GM12875 (cell line): ENCODE measurements around the gene CD79A.

Experiments
- H3K4me3 ChIP-seq: one replicate; pipeline ENCODE4 v1.5.1; 2011; ENCODE audit warnings: low read depth, low read length, control low read depth
- TF ChIP-seq, protein P1 (sequence below): IDR thresholded peaks from 2 replicates; pipeline ENCODE4 v1.5.1; 2011; ENCODE audit warnings: low read depth, mild to moderate bottlenecking, control low read depth, inconsistent platforms, low read length, moderate library complexity, borderline replicate concordance; ENCODE audit not compliant: insufficient read depth

CD79A gene

DNA sequence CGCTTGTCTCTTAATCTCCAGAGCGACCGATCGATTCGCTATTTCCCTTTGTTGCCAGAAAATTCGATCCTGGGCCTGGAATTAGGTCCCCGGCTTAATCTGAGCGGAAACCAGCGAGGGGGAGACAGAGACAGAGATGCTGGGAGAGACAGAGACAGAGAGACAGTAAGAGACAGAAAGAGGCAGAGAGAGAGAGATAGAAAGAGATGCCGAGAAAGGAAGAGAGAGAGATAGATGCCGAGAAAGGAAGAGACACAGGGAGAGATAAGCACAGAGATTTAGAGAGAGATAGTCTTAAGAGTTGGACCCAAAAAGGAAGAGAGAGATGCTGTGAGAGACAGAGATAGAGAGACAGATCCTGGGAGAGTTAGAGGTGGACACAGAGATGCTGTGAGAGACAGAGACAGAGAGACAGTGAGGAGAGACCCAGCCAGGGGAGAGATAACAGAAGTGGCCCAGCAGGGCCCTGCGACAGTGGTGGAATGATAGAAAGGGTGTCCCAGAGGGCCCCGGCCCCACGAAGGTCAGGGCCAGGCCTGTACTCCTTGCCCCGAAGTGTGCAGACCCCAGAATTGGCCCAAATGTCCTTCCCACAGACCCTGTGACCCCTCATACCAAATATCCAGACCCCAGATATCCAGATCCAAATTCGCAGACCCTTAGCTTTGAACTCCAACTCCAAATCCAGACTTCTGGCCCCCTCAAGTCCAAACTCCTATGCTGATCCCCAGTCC lies 49.9 kb downstream of the CD79A start:
- H3K4me3 ChIP-seq, result no peak overlapping the region
- TF ChIP-seq, protein P1, sequence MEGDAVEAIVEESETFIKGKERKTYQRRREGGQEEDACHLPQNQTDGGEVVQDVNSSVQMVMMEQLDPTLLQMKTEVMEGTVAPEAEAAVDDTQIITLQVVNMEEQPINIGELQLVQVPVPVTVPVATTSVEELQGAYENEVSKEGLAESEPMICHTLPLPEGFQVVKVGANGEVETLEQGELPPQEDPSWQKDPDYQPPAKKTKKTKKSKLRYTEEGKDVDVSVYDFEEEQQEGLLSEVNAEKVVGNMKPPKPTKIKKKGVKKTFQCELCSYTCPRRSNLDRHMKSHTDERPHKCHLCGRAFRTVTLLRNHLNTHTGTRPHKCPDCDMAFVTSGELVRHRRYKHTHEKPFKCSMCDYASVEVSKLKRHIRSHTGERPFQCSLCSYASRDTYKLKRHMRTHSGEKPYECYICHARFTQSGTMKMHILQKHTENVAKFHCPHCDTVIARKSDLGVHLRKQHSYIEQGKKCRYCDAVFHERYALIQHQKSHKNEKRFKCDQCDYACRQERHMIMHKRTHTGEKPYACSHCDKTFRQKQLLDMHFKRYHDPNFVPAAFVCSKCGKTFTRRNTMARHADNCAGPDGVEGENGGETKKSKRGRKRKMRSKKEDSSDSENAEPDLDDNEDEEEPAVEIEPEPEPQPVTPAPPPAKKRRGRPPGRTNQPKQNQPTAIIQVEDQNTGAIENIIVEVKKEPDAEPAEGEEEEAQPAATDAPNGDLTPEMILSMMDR, result no peak

DNA sequence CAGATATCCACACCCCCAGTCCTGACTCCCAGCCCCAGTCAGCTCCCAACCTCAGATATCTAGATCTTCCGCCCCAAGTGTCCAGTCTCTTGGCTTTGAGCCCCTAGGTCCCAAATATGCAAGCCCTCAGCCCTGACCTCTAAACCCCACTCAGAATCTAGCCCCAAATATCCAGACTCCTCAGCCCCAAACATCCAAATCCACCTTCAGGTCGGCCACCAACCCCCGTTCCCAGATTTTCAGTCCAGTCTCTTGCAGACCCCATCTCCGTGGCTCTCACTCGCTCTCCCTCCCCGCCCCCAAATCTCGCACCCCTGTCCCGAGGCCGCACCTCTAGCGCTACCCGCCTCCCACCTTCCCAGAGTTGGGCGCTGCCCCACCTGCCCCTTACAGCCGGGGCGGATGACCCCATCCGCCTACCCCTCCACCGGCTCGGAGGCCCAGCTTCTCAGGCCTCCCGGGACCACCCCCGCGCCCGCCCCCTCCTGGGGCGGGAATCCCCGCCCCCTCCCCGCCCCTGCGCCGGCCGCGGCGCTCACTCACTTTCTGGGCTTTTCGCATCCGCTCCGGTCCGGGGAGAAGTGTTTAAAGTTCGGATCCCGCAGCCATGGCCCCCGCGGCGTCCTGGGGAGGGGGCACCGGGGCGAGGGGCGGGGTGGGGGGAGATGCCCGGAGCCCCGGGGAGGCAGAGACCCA lies 50.6 kb downstream of the CD79A start:
- H3K4me3 ChIP-seq, result peak overlapping the region; percentile 54
- TF ChIP-seq, protein P1, result no peak

DNA sequence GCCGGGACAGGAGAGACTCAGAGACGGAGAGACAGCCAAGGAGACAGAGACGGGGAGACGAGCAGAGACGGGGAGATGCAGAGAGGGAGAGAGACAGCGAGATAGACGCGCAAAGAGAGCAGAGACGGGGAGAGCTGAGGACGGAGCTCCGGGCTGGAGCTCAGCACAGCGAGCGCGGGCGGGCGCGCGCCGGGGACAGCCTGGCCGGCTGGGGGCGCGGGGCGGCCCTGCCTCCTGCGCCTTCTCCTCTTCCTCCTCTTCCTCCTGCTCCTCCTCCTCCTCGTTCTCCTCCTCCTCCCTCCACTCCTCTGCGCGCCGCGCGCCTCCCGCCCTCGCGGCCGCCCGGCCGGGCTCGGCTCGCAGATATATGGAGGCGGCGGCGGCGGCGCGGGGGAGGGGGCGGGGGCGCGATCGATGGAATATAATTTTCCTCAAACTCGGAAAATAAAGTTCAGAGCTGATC lies 51.2 kb downstream of the CD79A start, which contains the start of gene ERFL:
Gene ERFL, minus strand, starts transcription at position 229 of the 463 bp plus-strand sequence. CDS start 15,530 bp downstream, outside the sequence.
- H3K4me3 ChIP-seq, result peak within 1 kb of the TSS; percentile 54
- TF ChIP-seq, protein P1, result no peak

DNA sequence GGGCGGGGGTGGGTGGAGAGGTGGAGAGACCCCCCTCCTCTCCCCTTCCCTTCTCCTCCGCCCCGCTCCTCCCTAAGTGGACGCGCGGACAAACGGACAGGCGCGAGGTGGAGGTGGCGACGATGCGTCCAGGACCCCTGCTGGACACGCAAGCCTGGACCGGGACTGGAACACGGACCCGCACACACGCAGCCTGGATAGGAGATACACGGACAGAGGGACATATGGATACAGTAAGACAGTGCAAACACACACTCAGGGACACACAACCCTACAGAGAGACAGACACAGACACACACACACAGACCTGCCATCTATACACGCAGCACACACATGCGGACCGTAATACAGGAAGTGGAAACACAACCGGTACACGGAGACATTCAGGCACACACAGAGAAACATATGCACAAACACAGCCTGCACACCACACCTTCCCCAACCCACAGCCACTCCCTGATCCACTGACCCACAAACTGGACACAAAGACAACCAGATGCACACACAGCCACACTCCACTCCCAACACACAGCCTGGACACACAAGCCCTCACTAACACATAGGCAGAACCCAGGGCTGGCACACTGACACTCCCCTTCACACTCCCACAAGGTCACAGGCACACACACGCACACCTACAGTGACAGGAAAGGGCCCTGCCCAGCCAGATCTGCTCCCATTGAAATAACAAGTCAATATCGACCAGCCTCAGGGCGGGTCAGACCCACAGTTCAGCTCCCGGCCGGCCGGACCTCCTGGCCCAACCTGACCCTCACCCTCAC lies 51.9 kb downstream of the CD79A start:
- TF ChIP-seq, protein P1, result peak; percentile 24; the same call in 1 of the 2 replicates
- H3K4me3 ChIP-seq, result peak overlapping the region; percentile 54

DNA sequence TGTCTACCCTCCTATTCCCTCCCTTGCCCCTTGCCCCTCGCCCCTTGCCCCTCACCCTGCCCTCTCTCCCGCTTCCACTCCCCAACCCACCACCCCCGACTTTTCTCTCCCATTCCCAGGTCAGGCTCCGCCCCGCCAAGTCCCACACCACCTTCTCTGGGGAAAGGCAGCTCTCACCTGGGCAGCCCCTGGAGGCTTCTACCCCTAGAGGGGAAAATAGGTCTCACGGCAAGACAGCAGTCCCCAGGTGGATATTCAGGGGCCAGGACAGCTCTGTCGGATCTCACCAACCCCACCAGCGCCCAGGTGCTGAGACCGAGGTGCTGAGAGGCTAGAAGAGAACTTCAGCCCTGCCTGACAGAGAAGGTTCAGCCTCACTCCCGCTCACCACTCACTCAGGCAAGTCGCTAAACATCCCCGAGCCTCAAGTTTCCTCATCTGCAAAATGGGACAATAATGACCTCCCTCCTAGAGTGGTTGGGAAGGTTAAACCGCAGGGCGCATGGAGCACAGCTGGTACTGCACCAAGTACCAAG lies 52.5 kb downstream of the CD79A start:
- H3K4me3 ChIP-seq, result no peak overlapping the region
- TF ChIP-seq, protein P1, result no peak

DNA sequence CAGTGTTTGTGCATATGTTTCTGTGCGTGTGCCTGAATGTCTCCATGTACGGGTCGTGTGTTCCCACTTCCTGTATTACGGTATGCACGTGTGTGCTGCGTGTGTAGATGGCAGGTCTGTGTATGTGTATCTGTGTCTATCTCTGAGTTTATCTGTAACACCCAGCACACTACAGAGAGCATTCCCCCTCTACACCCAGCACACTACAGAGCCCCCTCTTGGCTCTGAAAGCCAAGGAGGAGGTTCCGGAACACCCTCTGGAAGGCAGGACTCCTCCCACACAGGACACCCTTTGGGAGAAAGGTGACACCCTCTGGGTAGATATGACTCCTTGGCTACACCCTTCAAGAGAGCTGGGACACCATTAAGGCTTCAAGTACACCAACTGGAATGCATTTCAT lies 53.2 kb downstream of the CD79A start:
- no peak overlapping the region for H3K4me3 ChIP-seq
- TF ChIP-seq, protein P1, result no peak
